ENCODE results near the gene WIPI1. TPM values are rescaled to one million over a fixed set of nuclear protein-coding genes. Genes with fewer than 3 reads are reported as not detected.

Gene WIPI1
- total and polyA plus RNA-seq, 2 of the 13 experiments (the other 11 are each of a cell fraction or from before 2014, with no cell fraction given): 29.4 to 141 TPM

- 0 out of 2 replicates have a peak, but pooled peaks have one; percentile 36 for TF ChIP-seq MYPOP (CRISPR knock-in tag; IDR thresholded peaks at IDR 0.05)
- no peak for TF ChIP-seq ZNF619 (CRISPR knock-in tag; IDR thresholded peaks at IDR 0.05)
- no peak for TF ChIP-seq HES4 (CRISPR knock-in tag; IDR thresholded peaks at IDR 0.05; ENCODE audit: borderline replicate concordance)
- no peak for TF ChIP-seq ZNF772 (CRISPR knock-in tag; IDR thresholded peaks at IDR 0.05)
- TF ChIP-seq ZNF703 (CRISPR knock-in tag; IDR thresholded peaks at IDR 0.05; ENCODE audit: borderline replicate concordance): no peak
- no peak for TF ChIP-seq HBP1 (CRISPR knock-in tag; IDR thresholded peaks at IDR 0.05; ENCODE audit: low read depth)
- TF ChIP-seq FOXP4 (CRISPR knock-in tag; IDR thresholded peaks at IDR 0.05): peak; percentile 51
- peak; percentile 69 for TF ChIP-seq DPF2 (CRISPR knock-in tag; IDR thresholded peaks at IDR 0.05; ENCODE audit: borderline replicate concordance, low read depth)
- no peak for TF ChIP-seq ZSCAN31 (CRISPR knock-in tag; IDR thresholded peaks at IDR 0.05; ENCODE audit: low read depth)
- TF ChIP-seq JUN (CRISPR knock-in tag; IDR thresholded peaks at IDR 0.05): no peak
- no peak for TF ChIP-seq ZNF749 (CRISPR knock-in tag; IDR thresholded peaks at IDR 0.05; ENCODE audit: borderline replicate concordance)
- TF ChIP-seq TFAP4 (IDR thresholded peaks at IDR 0.05; ENCODE audit: borderline replicate concordance, low read depth): no peak
- no peak for TF ChIP-seq ZNF7 (CRISPR knock-in tag; IDR thresholded peaks at IDR 0.05)
- TF ChIP-seq MATR3 (CRISPR knock-in tag; IDR thresholded peaks at IDR 0.05): no peak
- no peak for TF ChIP-seq CBX2 (IDR thresholded peaks at IDR 0.05; ENCODE audit: low read depth, low read length)
- no peak for TF ChIP-seq CBX2 (CRISPR knock-in tag; IDR thresholded peaks at IDR 0.05; ENCODE audit: low read depth)
- TF ChIP-seq ZNF790 (CRISPR knock-in tag; IDR thresholded peaks at IDR 0.05; ENCODE audit: borderline replicate concordance): no peak
- 0 out of 2 replicates have a peak, but pooled peaks have one; percentile 53 for TF ChIP-seq ZNF24 (IDR thresholded peaks at IDR 0.05)
- TF ChIP-seq ZNF547 (CRISPR knock-in tag; IDR thresholded peaks at IDR 0.05): no peak; the same call in 1 of the 2 replicates
- TF ChIP-seq THAP9 (CRISPR knock-in tag; IDR thresholded peaks at IDR 0.05; ENCODE audit: borderline replicate concordance): no peak
- TF ChIP-seq ZNF746 (CRISPR knock-in tag; IDR thresholded peaks at IDR 0.05): no peak
Measured at GRCh38 chr17:68379692-68380677, 77.3 kb downstream of the WIPI1 start (continued).

Data from HepG2 (cell line).